Measurements from ENCODE around the gene REEP5.

REEP5 gene

GRCh38 chr5:112848116-112848811, 73.8 kb downstream of the REEP5 start:
- TF ChIP-seq ZFX (IDR thresholded peaks at IDR 0.05) (no peak), CTCF (conservative IDR thresholded peaks at IDR 0.05) (peak; percentile 87)
- no peak overlapping the region for H3K27ac ChIP-seq

GRCh38 chr5:112847306-112847705, 74.7 kb downstream of the REEP5 start:
- TF ChIP-seq ZFX (IDR thresholded peaks at IDR 0.05) (no peak), CTCF (conservative IDR thresholded peaks at IDR 0.05) (no peak)

GRCh38 chr5:112846556-112846955, 75.5 kb downstream of the REEP5 start:
- TF ChIP-seq ZFX (IDR thresholded peaks at IDR 0.05), result no peak
- TF ChIP-seq CTCF (conservative IDR thresholded peaks at IDR 0.05), result no peak
- H3K27ac ChIP-seq, result no peak overlapping the region

More at GRCh38 chr5:112847306-112847705, 74.7 kb downstream of the REEP5 start:
- H3K27ac ChIP-seq, result no peak overlapping the region

- TF ChIP-seq ZFX (IDR thresholded peaks at IDR 0.05) (no peak), CTCF (conservative IDR thresholded peaks at IDR 0.05) (no peak)
- H3K27ac ChIP-seq, result no peak overlapping the region
These were observed 77.5 kb downstream of the REEP5 start for GRCh38 chr5:112844489-112844888.

GRCh38 chr5:112833971-112834370, 88.1 kb downstream of the REEP5 start:
- H3K27ac ChIP-seq, result no peak overlapping the region
- TF ChIP-seq CTCF (conservative IDR thresholded peaks at IDR 0.05), result no peak
- TF ChIP-seq ZFX (IDR thresholded peaks at IDR 0.05), result no peak

- TF ChIP-seq CTCF (conservative IDR thresholded peaks at IDR 0.05) (no peak), ZFX (IDR thresholded peaks at IDR 0.05) (no peak)
- H3K27ac ChIP-seq, result no peak overlapping the region
These were observed 91.6 kb downstream of the REEP5 start for GRCh38 chr5:112830378-112830777.

Measured in C4-2B (cell line).